ENCODE data around the gene MUC13.

The MUC13 gene

GRCh38 chr3:124904835-124905492, 29.6 kb downstream of the MUC13 start:
- FAIRE-seq = no peak

GRCh38 chr3:124903896-124904834, 30.4 kb downstream of the MUC13 start:
- DNase-seq (ENCODE audit: insufficient read length, low spot score) = no peak
- FAIRE-seq = no peak

More at GRCh38 chr3:124904835-124905492, 29.6 kb downstream of the MUC13 start:
- no peak for DNase-seq (ENCODE audit: insufficient read length, low spot score)

- DNase-seq (ENCODE audit: insufficient read length, low spot score) (no peak), FAIRE-seq (no peak)
Measured at GRCh38 chr3:124896824-124897526, 37.6 kb downstream of the MUC13 start.

- DNase-seq (ENCODE audit: insufficient read length, low spot score) (no peak), FAIRE-seq (no peak)
Measured at GRCh38 chr3:124895756-124896155, 38.8 kb downstream of the MUC13 start.

- DNase-seq (ENCODE audit: insufficient read length, low spot score) (no peak), FAIRE-seq (no peak)
Measured at GRCh38 chr3:124893526-124893925, 41.0 kb downstream of the MUC13 start.

GRCh38 chr3:124890573-124891190, 43.9 kb downstream of the MUC13 start:
- FAIRE-seq (no peak), DNase-seq (ENCODE audit: insufficient read length, low spot score) (no peak)

GRCh38 chr3:124888482-124889441, 45.8 kb downstream of the MUC13 start:
- no peak for FAIRE-seq

GRCh38 chr3:124887932-124888298, 46.6 kb downstream of the MUC13 start:
- DNase-seq (ENCODE audit: insufficient read length, low spot score) (no peak), FAIRE-seq (no peak)

More at GRCh38 chr3:124888482-124889441, 45.8 kb downstream of the MUC13 start:
- DNase-seq (ENCODE audit: insufficient read length, low spot score) = no peak

- FAIRE-seq (no peak), DNase-seq (ENCODE audit: insufficient read length, low spot score) (peak; percentile 48)
Measured at GRCh38 chr3:124887177-124887931, 47.2 kb downstream of the MUC13 start, which contains the start of gene ITGB5. ITGB5 (minus strand) TSS chr3:124887365; CDS start chr3:124887000, 365 bp downstream.

- DNase-seq (ENCODE audit: insufficient read length, low spot score) (peak; percentile 36), FAIRE-seq (no peak)
Measured at GRCh38 chr3:124886168-124887056, 48.1 kb downstream of the MUC13 start.

GRCh38 chr3:124885466-124886167, 48.9 kb downstream of the MUC13 start:
- no peak for DNase-seq (ENCODE audit: insufficient read length, low spot score)
- FAIRE-seq = no peak

GRCh38 chr3:124884474-124885101, 50.0 kb downstream of the MUC13 start:
- DNase-seq (ENCODE audit: insufficient read length, low spot score) (no peak), FAIRE-seq (no peak)

- DNase-seq (ENCODE audit: insufficient read length, low spot score) = no peak
- FAIRE-seq = no peak
Measured at GRCh38 chr3:124883766-124884473, 50.6 kb downstream of the MUC13 start.

GRCh38 chr3:124882816-124883747, 51.5 kb downstream of the MUC13 start:
- FAIRE-seq (no peak), DNase-seq (ENCODE audit: insufficient read length, low spot score) (no peak)
